ENCODE measurements around the gene ZNF132.
"Not testable (repeated sequence)": the region's sequence is repeated elsewhere in the genome, so short reads cannot be mapped to it uniquely, and the experiment has no call there.

DNA sequence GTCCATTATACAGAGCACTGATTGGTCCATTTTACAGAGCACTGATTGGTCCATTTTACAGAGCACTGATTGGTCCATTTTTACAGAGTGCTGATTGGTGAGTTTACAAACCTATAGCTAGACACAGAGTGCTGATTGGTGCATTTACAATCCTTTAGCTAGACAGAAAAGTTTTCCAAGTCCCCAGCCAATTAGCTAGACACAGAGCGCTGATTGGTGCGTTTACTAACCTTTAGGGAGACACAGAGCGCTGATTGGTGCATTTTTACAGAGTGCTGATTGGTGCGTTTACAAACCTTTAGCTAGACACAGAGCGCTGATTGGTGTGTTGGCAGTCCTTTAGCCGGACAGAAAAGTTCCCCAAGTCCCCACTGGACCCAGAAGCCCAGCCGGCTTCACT, 3.0 kb upstream of the ZNF132 start:
- TF ChIP-seq, protein P1, sequence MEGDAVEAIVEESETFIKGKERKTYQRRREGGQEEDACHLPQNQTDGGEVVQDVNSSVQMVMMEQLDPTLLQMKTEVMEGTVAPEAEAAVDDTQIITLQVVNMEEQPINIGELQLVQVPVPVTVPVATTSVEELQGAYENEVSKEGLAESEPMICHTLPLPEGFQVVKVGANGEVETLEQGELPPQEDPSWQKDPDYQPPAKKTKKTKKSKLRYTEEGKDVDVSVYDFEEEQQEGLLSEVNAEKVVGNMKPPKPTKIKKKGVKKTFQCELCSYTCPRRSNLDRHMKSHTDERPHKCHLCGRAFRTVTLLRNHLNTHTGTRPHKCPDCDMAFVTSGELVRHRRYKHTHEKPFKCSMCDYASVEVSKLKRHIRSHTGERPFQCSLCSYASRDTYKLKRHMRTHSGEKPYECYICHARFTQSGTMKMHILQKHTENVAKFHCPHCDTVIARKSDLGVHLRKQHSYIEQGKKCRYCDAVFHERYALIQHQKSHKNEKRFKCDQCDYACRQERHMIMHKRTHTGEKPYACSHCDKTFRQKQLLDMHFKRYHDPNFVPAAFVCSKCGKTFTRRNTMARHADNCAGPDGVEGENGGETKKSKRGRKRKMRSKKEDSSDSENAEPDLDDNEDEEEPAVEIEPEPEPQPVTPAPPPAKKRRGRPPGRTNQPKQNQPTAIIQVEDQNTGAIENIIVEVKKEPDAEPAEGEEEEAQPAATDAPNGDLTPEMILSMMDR (IDR thresholded peaks at IDR 0.05) = not testable (repeated sequence)
- not testable (repeated sequence) for TF ChIP-seq POLR2A (IDR thresholded peaks at IDR 0.05; ENCODE audit: low read depth); POLR2AphosphoS5 (IDR thresholded peaks at IDR 0.05)

All from esophagus muscularis mucosa (tissue), 3 donors.